Activated CD4-positive, alpha-beta T cell treated with anti-CD3 and anti-CD28 coated beads for 36 hours (primary cell): Measurements from ENCODE around the gene GTPBP3. TPM values are rescaled to one million over a fixed set of nuclear protein-coding genes. Genes with fewer than 3 reads are reported as not detected.

Source experiments
- ATAC-seq: fragments of 200-7000 bp; cut with Tn5 transposase; one replicate; pipeline ENCODE4 v1.10.0; 2021; ENCODE audit warnings: mild to moderate bottlenecking, moderate library complexity
- CTCF ChIA-PET: fragments of 350-600 bp; sonication (Branson Sonifier 250); formaldehyde crosslinking; loops from one replicate; lab custom pipeline; 2021; ENCODE audit warnings: antibody characterized with exemption; lab: Charles Lee
- POLR2A ChIA-PET: fragments of 350-600 bp; sonication (Branson Sonifier 250); formaldehyde crosslinking; loops from one replicate; lab custom pipeline; 2021; ENCODE audit warnings: antibody characterized with exemption, inconsistent platforms; lab: Charles Lee
- DNase-seq: peaks from one replicate; pipeline ENCODE4 v3.0.0-alpha.2; 2020
- H3K27ac Mint-ChIP-seq: one replicate; pipeline ENCODE4 v1.8.0; 2021; ENCODE audit warnings: mixed read lengths
- H3K27me3 Mint-ChIP-seq: one replicate; pipeline ENCODE4 v1.8.0; 2021; ENCODE audit warnings: mixed read lengths
- H3K36me3 Mint-ChIP-seq: one replicate; pipeline ENCODE4 v1.8.0; 2021; ENCODE audit warnings: low read depth, mixed read lengths
- H3K4me1 Mint-ChIP-seq: one replicate; pipeline ENCODE4 v1.8.0; 2021; ENCODE audit warnings: mixed read lengths
- H3K4me3 Mint-ChIP-seq: one replicate; pipeline ENCODE4 v1.8.0; 2021; ENCODE audit warnings: mild to moderate bottlenecking, moderate library complexity, mixed read lengths
- H3K9me3 Mint-ChIP-seq: one replicate; pipeline ENCODE4 v1.8.0; 2021; ENCODE audit warnings: low read depth, mixed read lengths
- intact Hi-C, 2 experiments: fragments of 100-400 bp; cut with DNase I in 1 of 2; cut with micrococcal nuclease in 1 of 2; formaldehyde crosslinking; loops; one replicate each; pipeline versions ENCODE4 v1.14.2 to v1.15.1; 2022 to 2024; cut with DNase I, micrococcal nuclease
- total RNA-seq, 2 experiments: library from RNA; stranded (reverse); gene quantifications; one replicate each; pipeline ENCODE4 v1.2.3, GENCODE V29; 2021

GTPBP3 gene
- total RNA-seq, 2 experiments from 2014 or later, result 37.3 to 39.8 TPM

DNA sequence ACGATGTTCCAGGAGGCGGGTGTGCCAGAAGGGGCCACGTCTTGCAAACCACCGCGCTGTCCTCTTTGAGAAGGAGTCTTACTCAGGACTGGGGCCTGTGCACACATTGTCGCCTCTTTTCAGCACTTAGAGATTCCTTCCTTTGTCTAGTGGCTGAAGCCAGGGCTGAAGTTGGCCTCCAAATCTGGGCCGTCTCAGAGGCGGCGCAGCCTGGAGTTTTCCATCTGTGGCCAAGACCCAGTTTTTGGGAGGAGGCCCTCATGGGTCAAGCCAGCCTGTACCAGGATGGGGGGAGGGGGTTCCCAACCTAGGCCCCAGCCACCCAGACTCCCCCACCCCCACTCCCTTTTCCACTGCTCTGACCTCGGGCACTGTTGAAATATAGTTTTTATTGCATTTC is 14.5 kb upstream of the GTPBP3 start:
- ChIA-PET POLR2A (no interaction called here), CTCF (no interaction called here)
- Mint-ChIP-seq H3K9me3 (no peaks in the 10 kb centered on the region), H3K27me3 (no peaks in the 10 kb centered on the region), H3K36me3 (peaks cover 16% of the 10 kb centered on the region), H3K4me3 (no peak overlapping the region), H3K27ac (no peak overlapping the region), H3K4me1 (peaks cover 4% of the 10 kb centered on the region)
- ATAC-seq (no peak), DNase-seq (no peak)
- intact Hi-C loops, result no loop called here

DNA sequence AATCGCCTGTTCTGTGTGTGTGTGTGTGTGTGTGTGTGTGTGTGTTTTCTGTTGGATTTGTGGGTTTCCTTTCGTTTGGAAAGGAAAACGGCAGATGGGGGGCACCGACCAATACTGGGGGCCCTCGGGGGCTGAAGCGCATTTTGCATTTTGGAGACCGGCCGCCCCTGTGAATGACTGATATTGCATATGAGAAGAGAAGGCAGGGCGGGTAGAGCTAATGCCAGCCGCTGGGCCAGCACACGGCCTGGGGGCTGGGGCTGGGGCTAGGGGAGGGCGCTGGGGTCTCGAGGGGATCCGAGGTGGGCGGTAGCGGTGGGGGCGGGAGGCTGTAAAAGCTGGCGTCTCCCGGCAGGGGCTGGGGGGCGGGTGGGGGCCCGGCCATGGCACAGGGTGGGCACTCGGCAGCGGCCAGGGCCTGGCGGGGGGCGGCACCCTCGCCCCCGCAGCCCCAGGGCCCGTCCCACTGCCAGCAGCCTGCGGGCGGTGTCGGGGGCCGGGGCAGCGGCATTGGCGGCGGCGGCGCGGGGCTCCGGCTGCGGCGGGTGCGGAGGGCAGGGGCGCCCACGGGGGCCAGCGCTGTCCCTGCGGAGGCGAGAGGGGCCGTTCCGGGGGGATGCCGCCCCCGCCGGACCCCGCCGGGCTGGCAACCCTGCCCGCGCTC is 13.9 kb upstream of the GTPBP3 start:
- no peak for ATAC-seq

DNA sequence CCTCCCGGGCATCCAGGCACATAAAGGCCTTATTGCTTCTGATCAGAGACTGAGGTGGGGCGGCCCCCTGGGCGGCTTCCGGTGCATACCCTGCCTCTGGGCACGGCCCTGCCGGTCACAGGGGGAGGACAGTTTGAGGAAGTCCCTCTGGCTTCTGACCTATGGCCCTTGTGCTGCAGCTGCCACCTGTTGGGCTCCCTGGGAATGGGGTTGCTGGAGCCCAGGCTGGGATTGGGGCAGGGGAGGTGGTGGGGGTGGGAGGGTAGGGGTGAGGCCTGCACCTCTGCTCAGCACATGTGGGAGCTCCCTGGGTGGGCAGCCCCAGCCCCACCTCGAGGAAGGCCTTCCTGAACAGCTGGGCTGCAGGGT is 13.4 kb upstream of the GTPBP3 start:
- Mint-ChIP-seq H3K36me3 (peaks cover 16% of the 10 kb centered on the region), H3K27me3 (no peaks in the 10 kb centered on the region), H3K27ac (no peak overlapping the region), H3K9me3 (no peaks in the 10 kb centered on the region), H3K4me3 (no peak overlapping the region), H3K4me1 (peaks cover 6% of the 10 kb centered on the region)
- peak; percentile 45 for DNase-seq
- ChIA-PET CTCF (no interaction called here), POLR2A (no interaction called here)
- ATAC-seq, result peak; percentile 43
- intact Hi-C loops, result no loop called here

More for the DNA sequence above, 13.9 kb upstream of the GTPBP3 start:
- H3K4me1 Mint-ChIP-seq, result peaks cover 6% of the 10 kb centered on the region
- peaks cover 16% of the 10 kb centered on the region for H3K36me3 Mint-ChIP-seq
- DNase-seq, result no peak
- no peak overlapping the region for H3K4me3 Mint-ChIP-seq
- intact Hi-C loops, result no loop called here
- H3K27ac Mint-ChIP-seq, result no peak overlapping the region
- CTCF ChIA-PET, result no interaction called here
- no peaks in the 10 kb centered on the region for H3K9me3 Mint-ChIP-seq
- H3K27me3 Mint-ChIP-seq, result no peaks in the 10 kb centered on the region
- POLR2A ChIA-PET, result no interaction called here

DNA sequence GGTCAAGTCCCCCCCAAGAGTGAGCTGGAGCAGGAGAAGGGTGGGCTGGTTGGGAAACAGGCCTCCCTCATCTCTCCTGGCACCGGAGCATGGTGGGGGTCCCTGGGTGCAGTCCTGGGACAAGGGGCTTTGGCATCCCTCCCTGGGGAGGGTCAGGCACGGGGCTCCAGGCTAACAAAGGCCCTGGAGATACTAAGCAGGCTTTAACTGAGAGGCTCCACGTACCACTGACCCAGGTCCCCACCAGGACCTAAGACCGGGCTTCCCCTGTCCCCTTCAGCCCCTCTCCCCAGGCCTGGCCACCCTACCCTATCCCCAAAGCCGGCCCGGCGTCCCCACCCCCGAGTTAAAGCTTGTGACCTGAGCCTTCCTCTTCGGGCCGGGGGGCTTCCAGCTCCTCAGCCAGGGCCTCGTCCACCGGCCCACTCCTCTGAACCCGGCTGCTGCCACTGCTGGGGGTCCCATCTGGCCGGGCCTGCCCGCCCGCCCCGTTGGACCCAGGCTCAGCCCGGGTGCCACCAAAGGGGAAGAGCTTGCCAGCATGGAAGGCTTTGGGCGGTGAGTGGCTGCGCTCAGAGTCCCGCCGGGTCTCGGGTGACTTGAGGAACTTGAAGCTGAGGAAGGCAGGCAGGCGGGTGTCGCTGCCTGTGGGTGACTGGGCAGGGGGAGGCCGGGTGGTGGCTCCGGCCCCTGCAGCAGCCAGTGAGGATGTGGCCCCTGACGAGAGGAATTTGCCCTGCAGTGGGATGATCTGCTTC is 12.8 kb upstream of the GTPBP3 start:
- intact Hi-C loops, result no loop called here
- peaks cover 16% of the 10 kb centered on the region for H3K36me3 Mint-ChIP-seq
- peaks cover 6% of the 10 kb centered on the region for H3K4me1 Mint-ChIP-seq
- ATAC-seq, result no peak
- ChIA-PET CTCF (no interaction called here), POLR2A (interaction anchor here (0.7 kb wide), 1 partner anchor 11 kb away, joined by 3 read pairs; no protein-coding TSS in a partner anchor)
- no peak overlapping the region for H3K4me3 Mint-ChIP-seq
- no peak for DNase-seq
- H3K27me3 Mint-ChIP-seq, result no peaks in the 10 kb centered on the region
- no peak overlapping the region for H3K27ac Mint-ChIP-seq
- H3K9me3 Mint-ChIP-seq, result no peaks in the 10 kb centered on the region

DNA sequence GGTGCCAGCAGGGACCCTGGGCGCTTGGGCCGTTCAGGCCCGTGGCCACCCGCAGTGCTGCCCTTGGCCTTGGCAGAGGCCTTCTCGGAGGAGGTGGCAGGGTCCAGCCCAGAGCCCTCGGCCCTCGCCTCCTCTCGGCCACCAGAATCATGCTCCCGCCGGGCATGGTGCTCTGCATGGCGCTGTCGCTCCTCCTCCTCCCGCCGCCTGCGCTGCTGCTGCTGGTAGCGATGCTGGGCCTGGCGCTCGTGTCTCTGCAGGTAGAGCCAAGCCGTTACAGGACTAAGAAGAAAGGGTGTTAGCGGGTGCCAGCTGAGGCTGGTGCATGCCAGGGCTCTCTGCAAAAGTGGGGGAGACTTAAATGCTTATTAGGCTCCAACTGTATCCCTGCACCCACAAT is 12.2 kb upstream of the GTPBP3 start:
- no peaks in the 10 kb centered on the region for H3K9me3 Mint-ChIP-seq
- no peak overlapping the region for H3K4me3 Mint-ChIP-seq
- H3K27ac Mint-ChIP-seq, result no peak overlapping the region
- no peaks in the 10 kb centered on the region for H3K27me3 Mint-ChIP-seq
- H3K36me3 Mint-ChIP-seq, result peaks cover 13% of the 10 kb centered on the region
- no peak for DNase-seq
- intact Hi-C loops, result no loop called here
- POLR2A ChIA-PET, result interaction anchor here (0.7 kb wide), 1 partner anchor 10 kb away, joined by 3 read pairs; no protein-coding TSS in a partner anchor
- peaks cover 10% of the 10 kb centered on the region for H3K4me1 Mint-ChIP-seq
- CTCF ChIA-PET, result no interaction called here
- ATAC-seq, result no peak

DNA sequence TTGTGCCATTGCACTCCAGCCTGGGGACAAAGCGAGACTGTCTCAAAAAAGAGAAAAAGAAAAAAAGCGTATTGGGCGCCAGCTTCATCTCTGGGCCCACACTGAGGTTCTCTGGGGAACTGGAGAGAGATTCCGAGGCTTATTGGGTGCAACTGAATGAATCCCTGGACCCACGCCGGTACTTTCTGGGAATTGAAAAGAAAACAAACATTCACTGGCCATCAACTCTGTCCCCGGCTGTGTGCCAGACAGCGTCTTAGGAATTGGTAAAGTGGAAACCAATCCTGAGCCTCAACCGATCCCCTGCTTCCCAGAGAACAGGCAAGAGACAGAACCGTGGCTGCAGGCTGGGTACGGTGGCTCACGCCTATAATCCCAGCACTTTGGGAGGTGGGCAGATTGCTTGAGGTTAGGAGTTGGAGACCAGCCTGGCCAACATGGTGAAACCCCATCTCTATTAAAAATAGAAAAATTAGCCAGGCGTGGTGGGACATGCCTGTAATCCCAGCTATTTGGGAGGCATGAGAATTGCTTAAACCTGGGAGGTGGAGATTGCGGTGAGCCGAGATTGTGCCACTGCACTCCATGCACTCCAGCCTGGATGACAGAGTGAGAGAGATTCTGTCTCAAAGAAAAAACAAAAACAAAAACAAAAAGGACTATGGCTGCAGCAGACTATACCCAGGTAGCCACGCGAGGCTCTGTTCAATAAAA is 11.3 kb upstream of the GTPBP3 start:
- no peak for ATAC-seq
- H3K4me1 Mint-ChIP-seq, result peaks cover 13% of the 10 kb centered on the region
- CTCF ChIA-PET, result interaction anchor here (0.9 kb wide), 1 partner anchor 20 kb away, joined by 3 read pairs; no protein-coding TSS in a partner anchor
- H3K9me3 Mint-ChIP-seq, result no peaks in the 10 kb centered on the region
- no peak for DNase-seq
- no peaks in the 10 kb centered on the region for H3K27me3 Mint-ChIP-seq
- no peak overlapping the region for H3K4me3 Mint-ChIP-seq
- POLR2A ChIA-PET, result no interaction called here
- intact Hi-C loops, result no loop called here
- H3K36me3 Mint-ChIP-seq, result peaks cover 5% of the 10 kb centered on the region
- no peak overlapping the region for H3K27ac Mint-ChIP-seq

DNA sequence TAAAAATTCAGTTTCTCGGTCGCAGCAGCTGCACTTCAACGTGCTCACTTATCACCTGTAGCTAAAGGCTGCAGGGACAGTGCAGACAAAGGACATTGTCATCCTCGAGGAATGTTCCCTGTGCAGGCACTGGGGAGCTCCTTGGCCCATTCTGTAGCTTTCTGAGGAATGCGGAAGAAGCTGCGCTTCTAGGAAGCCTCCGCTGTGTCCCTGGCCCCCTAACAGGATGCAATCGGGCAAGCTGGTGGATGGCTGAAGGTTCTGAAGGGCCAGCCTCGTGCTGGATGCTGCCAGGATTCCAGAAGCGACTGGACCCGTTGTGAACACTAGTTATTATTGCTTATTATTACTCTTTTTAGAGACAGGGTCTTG is 10.8 kb upstream of the GTPBP3 start:
- DNase-seq (no peak), ATAC-seq (no peak)
- H3K36me3 Mint-ChIP-seq, result peaks cover 5% of the 10 kb centered on the region
- CTCF ChIA-PET, result interaction anchor here (0.9 to 1.1 kb wide), 2 partner anchors 16 to 20 kb away, joined by 3 read pairs; no protein-coding TSS in a partner anchor
- no peak overlapping the region for H3K4me3 Mint-ChIP-seq
- peaks cover 13% of the 10 kb centered on the region for H3K4me1 Mint-ChIP-seq
- intact Hi-C loops, result no loop called here
- H3K9me3 Mint-ChIP-seq, result no peaks in the 10 kb centered on the region
- no peaks in the 10 kb centered on the region for H3K27me3 Mint-ChIP-seq
- POLR2A ChIA-PET, result no interaction called here
- no peak overlapping the region for H3K27ac Mint-ChIP-seq

DNA sequence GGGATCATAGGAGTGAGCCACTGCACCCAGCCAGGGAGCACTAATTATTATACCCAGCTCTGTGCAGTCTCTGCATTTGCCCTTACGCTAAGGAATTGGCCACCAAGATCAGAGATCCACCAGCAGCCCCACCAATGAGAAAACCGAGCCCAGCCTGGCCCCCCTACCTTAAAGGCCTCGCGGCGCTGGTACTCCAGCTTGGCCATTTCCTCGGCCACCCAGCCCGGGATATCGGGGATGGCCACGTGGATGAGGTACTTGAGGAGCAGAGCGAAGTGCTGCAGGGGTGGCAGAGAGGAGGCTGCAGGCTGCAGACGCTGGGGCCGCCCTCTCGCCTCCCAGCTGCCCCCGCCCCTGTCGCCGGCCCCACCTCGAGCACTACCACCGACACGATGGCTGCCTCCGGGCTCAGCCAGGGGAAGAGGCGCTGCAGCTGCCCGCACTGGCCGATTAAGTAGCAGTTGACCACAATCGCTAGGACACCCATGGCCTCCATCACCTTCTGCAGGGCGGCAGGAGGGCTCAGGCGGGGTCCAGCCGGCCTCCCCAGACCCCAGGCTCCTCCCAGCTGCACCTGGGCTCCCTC is 10.2 kb upstream of the GTPBP3 start:
- Mint-ChIP-seq H3K4me3 (no peak overlapping the region), H3K27ac (no peak overlapping the region)
- CTCF ChIA-PET, result interaction anchor here (1.1 kb wide), 1 partner anchor 17 kb away, joined by 3 read pairs; no protein-coding TSS in a partner anchor

DNA sequence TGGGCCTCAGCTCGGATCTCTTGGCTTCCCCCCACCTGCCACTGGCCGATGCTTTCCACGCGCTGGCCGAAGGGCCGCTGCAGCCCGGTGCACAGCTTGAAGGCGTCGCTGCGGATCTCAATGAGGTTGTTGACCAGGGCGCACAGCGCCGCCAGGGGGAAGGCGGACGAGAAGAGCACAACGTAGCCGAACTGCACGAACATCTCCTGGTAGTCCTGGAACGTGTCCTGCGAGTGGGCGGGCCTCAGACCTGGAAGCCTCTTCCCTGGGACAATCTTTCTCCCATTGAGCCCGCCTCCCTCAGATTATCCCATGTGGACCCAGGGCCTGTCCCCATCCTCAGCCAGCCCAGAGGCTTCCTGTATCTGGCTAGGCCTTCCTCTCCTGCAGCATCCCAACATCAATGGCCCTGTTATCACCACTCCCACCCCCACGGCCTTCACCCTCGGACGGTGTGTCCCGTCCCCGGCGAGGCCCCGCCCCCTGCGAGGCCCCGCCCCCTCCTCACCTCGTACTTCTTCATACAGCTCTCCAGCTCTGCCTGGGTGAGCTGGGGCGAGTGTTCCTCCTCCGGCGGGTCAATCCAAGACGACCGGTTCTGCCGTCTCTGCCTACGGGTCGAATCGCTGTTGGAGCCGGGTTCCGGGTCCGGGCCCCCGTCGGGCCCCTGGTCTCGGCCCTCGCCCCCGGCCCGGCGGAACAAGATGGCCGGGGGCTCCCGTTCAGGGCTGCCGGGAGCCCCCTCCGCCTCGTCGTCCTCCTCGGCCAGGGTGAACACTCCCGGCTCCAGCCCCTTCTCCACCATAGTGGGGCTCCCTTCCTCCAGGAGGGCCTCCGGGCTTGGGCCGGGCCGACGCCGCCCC is 9.5 kb upstream of the GTPBP3 start:
- Mint-ChIP-seq H3K27me3 (no peaks in the 10 kb centered on the region), H3K4me1 (peaks cover 13% of the 10 kb centered on the region), H3K4me3 (peak overlapping the region; percentile 56), H3K9me3 (no peaks in the 10 kb centered on the region), H3K27ac (peak overlapping the region; percentile 51), H3K36me3 (no peaks in the 10 kb centered on the region)
- POLR2A ChIA-PET, result interaction anchor here (0.7 kb wide), 1 partner anchor 19 kb away, joined by 4 read pairs; the partner anchor contains the start of gene DDA1
- intact Hi-C loops, result loop anchor here in 1 of 2 experiments (1.0 kb wide), 1 partner anchor 19 kb away; the partner anchor contains the start of gene DDA1
- ATAC-seq, result peak; percentile 64
- peak; percentile 79 for DNase-seq
- CTCF ChIA-PET, result interaction anchor here (0.6 to 1.1 kb wide), 3 partner anchors 17 to 113 kb away, joined by 3 read pairs; partner anchors contain the start of genes BABAM1 and USE1

More for the DNA sequence above, 10.2 kb upstream of the GTPBP3 start:
- ATAC-seq (no peak), DNase-seq (no peak)
- intact Hi-C loops, result no loop called here
- Mint-ChIP-seq H3K27me3 (no peaks in the 10 kb centered on the region), H3K4me1 (peaks cover 13% of the 10 kb centered on the region), H3K9me3 (no peaks in the 10 kb centered on the region), H3K36me3 (peaks cover 3% of the 10 kb centered on the region)
- POLR2A ChIA-PET, result no interaction called here
